Stimulated activated CD4-positive, alpha-beta T cell treated with anti-CD3 and anti-CD28 coated beads, TNF-alpha, amount 100 ng/mL, for 4 hours (primary cell): Measurements from ENCODE around the gene ARSK.

Experiments
- DNase-seq, 3 experiments: peaks; one replicate each; pipeline ENCODE4 v3.0.0-alpha.2; 2020; ENCODE audit warnings: low read depth in 3 of 3

Gene ARSK

GRCh38 chr5:95564450-95564849, 9.5 kb downstream of the ARSK start:
- no peak for DNase-seq

GRCh38 chr5:95565280-95565920, 10.5 kb downstream of the ARSK start:
- no peak for DNase-seq

DNA sequence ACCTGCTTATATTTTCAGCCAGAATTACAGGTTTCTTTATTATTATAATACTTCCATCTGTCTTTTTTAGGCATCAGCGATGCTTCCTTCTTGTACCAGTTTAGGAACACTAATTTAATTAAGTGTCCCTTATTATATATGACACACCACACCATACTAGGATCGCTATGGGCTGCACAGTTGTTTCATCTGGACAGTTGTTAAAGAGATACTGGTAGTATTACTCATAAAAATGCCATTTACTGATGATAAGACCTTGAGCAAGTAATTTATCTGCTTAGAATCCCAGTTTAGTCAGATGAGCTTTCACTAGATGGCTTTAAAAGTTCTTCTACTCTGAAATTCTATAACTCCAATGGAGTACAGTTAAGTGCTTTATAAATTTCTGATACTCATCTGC, 17.1 kb downstream of the ARSK start:
- no peak for DNase-seq

GRCh38 chr5:95581576-95581975, 26.7 kb downstream of the ARSK start:
- DNase-seq, result no peak

GRCh38 chr5:95583992-95584391, 29.1 kb downstream of the ARSK start:
- DNase-seq, result no peak

DNA sequence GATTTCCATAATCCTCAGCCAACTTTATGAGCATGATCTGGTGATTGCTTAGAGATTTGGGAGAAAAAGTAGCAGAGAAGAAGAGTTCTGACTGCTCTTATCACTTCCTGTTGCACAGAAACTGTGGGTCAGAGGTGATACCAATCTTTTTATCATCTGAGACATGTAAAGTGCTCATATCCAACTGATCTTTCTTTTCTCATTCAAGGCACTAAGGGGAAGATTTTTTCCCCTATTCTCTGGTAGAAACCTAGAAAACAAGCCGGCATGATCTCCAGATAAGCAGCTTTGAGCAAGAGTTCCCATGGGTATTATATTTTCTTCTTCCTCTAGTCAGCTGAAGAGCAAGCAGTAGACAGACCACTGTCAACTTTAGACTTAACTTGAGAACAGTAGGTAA, 36.0 kb downstream of the ARSK start:
- DNase-seq, result no peak

GRCh38 chr5:95591490-95591901, 36.6 kb downstream of the ARSK start:
- DNase-seq, result no peak

DNA sequence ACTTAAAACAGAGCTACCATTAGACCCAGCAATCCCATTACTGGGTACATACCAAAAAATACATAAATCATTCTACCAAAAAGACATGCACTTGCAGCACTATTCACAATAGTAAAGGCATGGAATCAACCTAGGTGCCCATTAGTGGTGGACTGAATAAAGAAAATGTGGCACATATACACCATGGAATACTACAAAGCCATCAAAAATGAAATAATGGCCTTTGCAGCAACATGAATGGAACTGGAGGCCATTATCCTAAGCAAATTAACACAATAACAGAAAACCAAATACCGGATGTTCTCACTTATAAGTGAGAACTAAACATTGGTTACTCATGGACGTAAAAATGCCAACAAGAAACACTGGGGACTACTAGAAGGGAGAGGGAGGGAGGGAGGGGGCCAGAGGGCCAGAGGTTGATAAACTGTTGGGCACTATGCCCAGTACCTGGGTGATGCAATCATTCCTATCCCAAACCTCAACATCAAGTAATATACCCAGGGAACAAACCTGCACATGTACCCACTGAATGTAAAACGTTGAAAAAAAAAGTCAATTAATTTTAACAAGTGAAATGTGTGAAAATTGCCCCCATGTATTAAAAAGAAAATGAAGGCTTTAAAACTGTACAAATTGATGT, 40.5 kb downstream of the ARSK start:
- no peak for DNase-seq

- DNase-seq, result no peak
Observed at GRCh38 chr5:95599252-95599651, 44.4 kb downstream of the ARSK start.

- no peak for DNase-seq
Observed at GRCh38 chr5:95600557-95600956, 45.7 kb downstream of the ARSK start.

DNA sequence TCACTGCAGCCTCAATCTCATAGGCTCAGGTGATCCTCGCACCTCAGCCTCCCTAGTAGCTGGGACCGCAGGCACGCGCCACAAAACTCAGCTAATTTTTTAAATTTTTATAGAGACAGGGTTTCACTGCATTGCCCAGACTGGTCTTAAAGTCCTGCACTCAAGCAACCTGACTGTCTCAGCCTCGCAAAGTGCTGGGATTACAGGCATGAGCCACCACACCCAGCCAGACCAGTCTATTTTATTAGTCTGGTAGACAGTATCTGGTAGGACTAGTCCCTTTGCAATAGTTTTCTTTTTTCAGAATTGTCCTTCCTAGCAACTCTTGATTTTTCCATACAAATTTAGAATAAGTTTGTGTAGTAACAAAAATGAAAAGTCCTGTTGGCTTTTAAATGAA, 50.9 kb downstream of the ARSK start:
- DNase-seq, result no peak

DNA sequence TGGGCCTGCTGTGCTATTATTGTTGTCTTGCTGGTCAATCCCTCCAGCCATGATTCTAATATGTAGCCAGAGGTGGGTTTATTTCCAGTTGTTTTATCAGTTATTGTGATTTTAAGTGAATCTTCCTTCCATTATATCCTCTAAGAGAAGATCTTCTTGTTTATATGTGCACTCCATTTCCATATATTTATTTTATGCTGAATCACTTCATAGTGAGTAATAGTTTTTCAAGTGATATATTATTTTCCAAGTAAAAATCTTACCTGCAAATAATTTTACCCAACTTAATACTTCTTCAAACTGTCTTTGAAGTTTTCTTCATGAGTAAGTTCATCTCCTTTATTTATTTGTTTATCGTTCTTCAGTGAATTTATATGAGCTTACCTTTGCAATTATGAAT, 51.5 kb downstream of the ARSK start:
- no peak for DNase-seq

- DNase-seq, result no peak
Observed at GRCh38 chr5:95609711-95610110, 54.8 kb downstream of the ARSK start.

DNA sequence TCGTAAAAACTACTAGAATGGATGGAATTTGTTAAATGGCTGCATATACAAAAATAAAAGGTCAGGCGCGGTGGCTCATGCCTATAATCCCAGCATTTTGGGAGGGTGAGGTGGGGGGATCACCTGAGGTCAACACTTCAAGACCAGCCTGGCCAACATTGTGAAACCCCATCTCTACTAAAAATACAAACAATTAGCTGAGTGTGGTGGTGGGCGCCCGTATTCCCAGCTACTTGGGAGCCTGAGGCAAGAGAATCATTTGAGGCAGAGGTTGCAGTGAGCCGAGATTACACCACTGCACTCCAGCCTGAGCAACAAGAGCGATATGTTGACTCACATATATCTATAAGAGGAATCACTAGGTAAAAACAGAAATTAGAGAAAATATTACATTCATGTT, 55.6 kb downstream of the ARSK start:
- DNase-seq, result no peak

DNA sequence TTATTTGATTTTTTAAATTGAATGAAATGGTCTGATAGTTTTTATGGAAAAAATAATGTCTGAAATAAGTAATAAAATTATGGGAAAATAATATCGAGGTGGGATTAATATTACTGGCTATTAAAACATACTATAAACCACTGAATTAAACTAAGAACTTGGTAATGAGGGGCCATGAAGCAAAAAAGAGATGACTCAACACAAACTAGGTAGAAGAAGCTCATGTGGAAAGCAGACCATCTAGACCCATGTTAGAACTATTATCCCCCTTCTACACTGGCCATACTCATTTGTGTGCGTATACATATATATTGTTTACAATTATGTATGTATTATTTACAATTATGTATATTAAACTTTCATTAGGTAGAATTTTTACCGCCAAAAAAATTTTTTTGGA, 56.5 kb downstream of the ARSK start:
- no peak for DNase-seq

DNA sequence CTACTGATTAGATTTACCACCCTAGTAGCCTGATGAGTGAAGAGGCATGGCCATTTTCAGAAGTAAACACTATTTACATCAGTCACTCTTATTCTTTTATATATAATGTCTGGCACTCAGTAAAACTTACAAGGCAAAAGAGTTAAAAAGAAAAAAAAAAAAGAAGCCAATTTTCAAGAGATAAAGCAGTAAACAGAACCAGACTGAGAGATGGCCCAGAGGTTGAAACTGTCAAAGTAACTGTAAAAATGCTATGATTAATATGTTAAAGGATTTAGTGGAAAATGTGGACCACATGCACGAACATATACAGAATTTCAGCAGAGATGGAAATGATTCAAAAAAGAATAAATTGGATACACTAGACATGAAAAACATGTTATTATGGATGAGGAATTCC, 58.6 kb downstream of the ARSK start:
- DNase-seq, result no peak

DNA sequence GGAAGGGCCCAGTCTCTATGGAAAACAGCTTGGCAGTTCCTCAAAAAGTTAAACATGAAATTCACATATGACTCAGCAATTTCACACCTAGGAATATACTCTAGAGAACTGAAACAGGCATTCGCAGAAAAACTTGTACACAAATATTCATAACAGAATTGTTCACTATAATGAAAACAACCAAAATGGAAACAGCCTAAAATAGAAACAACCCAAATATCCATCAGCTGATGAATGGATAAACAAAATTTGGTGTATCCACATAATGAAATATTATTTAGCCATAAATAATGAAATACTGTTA, 60.2 kb downstream of the ARSK start:
- DNase-seq, result no peak

GRCh38 chr5:95617057-95617456, 62.2 kb downstream of the ARSK start:
- DNase-seq, result no peak

DNA sequence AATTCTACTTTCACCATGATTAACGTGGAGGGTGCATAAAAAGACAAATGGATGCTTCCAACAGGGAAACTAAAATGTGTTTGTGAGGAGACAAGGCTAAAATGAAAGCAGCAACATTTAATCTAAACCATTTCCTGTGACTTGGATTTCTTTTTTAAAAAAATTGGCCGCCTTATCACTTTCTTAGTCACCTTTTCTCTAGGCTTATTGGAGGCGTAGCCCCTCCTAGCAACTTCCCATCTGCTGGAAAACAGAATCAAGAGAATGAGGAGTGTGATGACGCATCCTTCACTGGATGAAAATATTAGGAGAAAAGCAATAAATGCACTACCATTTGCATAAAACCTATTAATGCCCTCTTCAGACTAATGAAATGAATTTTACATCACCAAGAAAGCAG, 64.2 kb downstream of the ARSK start:
- no peak for DNase-seq

GRCh38 chr5:95619514-95620029, 64.7 kb downstream of the ARSK start:
- no peak for DNase-seq

DNA sequence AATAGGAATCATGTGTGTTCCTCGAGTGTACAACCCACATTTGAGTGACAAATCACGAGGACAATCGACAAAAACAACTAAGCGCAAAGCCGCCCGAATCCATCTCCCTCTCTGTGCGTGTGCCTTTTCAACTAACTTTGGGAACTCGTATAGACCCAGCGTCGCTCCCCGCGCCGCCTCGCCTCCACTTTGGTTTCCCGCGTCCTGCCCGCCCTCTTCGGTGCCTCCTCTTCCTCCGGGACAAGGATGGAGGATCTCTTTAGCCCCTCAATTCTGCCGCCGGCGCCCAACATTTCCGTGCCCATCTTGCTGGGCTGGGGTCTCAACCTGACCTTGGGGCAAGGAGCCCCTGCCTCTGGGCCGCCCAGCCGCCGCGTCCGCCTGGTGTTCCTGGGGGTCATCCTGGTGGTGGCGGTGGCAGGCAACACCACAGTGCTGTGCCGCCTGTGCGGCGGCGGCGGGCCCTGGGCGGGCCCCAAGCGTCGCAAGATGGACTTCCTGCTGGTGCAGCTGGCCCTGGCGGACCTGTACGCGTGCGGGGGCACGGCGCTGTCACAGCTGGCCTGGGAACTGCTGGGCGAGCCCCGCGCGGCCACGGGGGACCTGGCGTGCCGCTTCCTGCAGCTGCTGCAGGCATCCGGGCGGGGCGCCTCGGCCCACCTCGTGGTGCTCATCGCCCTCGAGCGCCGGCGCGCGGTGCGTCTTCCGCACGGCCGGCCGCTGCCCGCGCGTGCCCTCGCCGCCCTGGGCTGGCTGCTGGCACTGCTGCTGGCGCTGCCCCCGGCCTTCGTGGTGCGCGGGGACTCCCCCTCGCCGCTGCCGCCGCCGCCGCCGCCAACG, 65.3 kb downstream of the ARSK start, which contains the start of gene GPR150:
TSS of gene GPR150 (plus strand) at position 58 of the 840 bp plus-strand sequence. CDS start at position 247, 189 bp downstream.
- DNase-seq, result peak; percentile 21 to 44 (median 43)
